Dermis blood vessel endothelial cell (primary cell): ENCODE data around the gene KCNK6. TPM values are rescaled to one million over a fixed set of nuclear protein-coding genes. Genes with fewer than 3 reads are reported as not detected.

Source experiments
- DNase-seq: peaks from one replicate; pipeline ENCODE4 v3.0.0; 2010
- total RNA-seq: library from RNA; depleted of rRNA; stranded (reverse); fragments of >200 nt; gene quantifications from 2 replicates; pipeline ENCODE4 v1.2.3, GENCODE V29; 2014

KCNK6 gene
- 8.7 and 10.2 TPM in 2 replicates for total RNA-seq

DNA sequence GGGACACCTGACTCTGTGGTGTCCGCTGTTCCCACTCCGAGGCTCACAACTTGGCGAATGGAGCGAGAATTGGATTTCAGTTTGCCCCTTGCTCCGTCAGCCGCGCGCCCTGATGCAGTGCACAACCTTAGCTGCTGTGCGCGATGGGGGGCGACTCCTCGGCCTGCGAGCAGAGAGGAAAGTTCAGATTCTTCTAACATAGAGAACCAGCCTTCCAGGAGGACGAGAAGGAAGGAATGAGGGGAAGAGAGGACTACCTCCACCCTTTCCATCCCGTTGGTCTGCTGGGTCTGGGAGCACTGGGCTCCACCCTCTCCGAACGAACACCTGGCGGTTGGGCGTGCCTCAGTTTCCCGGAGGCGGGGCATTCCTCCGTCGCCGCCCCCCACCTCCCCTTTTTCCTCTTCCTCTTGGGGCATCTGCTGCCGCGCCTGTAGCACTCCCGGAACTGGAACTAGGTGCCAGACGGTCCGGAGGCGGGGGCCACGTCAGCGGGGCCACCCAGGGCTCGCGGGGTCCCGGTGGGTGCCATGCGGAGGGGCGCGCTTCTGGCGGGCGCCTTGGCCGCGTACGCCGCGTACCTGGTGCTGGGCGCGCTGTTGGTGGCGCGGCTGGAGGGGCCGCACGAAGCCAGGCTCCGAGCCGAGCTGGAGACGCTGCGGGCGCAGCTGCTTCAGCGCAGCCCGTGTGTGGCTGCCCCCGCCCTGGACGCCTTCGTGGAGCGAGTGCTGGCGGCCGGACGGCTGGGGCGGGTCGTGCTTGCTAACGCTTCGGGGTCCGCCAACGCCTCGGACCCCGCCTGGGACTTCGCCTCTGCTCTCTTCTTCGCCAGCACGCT lies at the start of gene KCNK6:
TSS of gene KCNK6 (plus strand) at position 425 of the 838 bp plus-strand sequence. CDS start at position 531, 106 bp downstream.
- DNase-seq: peak; percentile 52

DNA sequence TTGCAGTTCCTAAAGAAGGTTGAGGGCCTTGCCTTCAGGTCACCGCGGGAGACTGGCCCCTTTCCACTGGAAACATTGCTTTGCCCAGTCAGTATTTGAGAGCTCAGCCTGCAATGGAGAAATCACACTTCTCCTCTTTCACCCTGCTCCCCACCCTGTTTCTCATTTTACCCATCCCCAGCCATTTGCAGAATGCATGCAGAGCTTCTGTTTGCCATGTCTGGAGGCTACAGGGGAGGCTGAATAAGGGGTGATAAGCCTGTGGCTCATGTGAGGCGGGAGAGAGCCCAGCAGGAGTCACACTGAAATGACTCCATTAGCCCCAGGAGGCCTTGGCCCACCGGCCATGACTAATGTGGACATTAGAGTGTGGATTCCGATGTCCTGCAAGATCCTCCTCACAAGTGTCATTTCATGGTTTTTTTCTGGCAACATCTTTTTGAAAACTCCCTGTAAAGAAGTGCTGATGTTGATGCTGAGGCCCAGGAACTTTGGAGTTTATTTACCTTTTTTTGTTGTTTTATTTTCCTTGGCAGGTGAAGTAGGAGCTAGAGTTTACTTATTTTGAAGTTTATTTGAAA lies 49.0 kb upstream of the KCNK6 start:
- no peak for DNase-seq

DNA sequence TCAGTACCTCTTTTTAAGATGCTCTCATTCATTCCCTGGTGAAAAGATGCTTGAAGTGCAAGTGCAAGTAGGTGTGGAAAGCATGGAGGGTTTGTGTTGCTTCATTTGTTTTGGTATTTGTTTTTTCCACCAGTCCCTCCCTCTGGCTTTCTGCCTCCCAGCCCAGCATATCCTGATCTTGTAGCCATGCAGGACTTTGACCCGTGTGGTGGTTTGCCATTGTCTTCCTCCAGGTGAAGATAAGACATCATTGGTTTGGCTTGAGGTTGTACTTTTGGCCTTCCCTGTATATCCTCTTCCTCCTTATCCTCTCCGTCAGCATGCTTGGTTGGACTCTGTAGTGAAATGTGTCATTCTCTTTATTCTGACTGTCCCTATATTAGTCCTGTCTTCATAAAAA lies 46.1 kb upstream of the KCNK6 start:
- no peak for DNase-seq

DNA sequence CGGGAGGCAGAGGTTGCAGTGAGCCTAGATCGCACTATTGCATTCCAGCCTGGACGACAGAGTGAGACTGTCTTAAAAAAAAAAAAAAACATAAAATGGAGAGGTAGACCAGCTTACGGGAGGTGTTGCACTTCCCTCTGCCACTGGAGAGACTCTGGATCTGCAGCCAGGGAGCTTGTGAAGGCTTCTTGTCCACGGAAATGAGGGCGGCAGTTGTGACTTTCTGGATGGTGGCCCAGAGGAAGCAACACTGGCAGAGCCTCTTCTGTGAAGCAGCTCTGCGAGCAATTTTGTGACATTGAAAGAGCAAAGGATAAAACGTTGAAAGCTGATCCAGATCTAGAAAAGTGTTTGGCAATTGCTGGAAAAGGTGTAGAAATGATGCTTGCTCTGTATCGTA lies 44.9 kb upstream of the KCNK6 start:
- DNase-seq: peak; percentile 34

DNA sequence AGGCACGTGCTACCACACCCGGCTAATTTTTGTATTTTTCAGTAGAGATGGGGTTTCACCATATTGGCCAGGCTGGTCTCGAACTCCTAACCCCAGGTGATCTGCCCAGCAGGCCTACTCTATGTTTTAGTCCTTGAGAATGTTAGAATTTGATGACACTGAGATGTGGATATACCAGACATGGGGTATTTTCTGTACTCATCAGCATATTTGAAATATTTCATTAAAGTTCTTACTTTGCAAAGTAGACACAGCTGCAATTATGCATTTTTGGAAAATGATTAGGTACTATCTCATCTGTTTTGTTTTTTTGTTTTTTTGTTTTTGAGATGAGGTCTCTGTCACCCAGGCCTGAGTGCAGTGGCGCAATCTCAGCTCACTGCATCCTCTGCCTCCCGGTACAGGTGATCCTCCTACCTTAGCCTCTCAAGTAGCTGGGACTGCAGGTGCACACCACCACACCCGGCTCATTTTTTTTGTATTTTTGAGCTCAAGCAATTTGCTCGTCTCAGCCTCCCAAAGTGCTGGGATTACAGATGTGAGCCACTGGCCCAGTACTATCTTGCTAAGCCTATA lies 42.6 kb upstream of the KCNK6 start:
- no peak for DNase-seq

DNA sequence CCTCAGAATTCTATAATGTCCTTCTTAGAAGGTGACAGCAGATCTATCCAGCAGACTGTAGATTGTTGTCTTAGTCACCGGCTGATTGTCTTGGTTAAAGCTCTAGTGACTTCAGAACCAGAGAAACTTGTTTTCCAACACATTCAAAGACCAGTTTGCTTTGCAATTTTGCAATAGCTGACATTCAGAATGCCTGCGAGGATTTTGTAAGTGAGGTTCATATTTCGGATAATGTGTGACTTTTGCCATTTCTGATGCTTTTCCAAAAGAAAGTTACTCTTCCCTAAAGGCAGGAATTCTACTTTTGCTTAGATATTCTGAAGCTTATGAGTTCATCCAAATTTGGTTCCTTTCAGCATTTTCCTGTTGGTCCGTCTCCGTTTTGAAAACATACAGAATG lies 42.1 kb upstream of the KCNK6 start:
- peak; percentile 38 for DNase-seq

DNA sequence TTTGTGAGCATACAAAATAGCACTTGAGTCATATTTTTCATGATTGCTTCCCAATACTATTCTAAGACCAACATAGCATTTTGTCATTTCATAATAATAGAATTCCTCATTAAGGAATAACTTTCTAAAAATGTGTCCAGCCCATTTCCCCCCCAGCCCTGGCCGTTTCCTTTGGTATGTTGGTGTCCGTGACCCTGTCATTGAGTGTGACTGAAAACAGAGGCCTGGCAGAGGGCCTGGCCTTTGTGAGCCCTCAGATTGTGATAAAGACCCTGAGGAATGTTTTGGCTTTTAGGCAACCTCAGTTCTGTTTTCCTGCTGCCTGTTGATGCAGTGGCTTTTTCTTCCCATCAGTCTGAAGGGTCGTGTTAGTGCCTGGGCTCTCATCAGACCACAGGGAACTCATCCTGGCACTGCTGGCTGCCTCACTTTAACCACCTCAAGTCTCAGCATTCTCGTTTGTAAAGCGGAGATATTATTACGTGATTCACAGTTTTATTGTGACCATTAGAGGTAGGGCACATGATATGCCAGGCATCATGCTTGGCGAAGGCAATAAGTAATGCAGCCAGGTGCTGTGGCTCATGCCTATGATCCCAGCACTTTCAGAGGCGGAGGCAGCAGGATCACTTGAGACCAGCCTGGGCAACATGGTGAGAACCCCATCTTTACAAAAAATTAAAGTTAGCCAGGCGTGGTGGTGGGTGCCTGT lies 41.5 kb upstream of the KCNK6 start:
- peak; percentile 86 for DNase-seq

DNA sequence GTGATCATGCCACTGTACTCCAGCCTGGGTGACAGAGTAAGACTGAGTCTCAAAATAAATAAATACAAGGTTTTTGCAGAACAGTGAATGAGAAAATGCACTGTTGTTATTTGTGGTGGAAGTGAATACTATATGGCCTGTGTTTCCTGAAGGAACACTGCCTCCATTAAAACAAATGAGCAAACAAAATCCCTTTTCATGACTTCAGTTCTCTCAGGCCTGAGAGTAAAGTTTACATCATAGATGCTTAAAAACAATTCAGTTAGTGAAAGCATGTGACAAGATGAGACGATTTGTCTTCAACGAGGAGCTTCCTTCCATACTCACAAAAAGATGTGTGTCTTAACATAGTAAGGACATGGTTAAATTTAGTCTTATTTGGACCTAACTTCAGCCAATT lies 40.9 kb upstream of the KCNK6 start:
- no peak for DNase-seq

DNA sequence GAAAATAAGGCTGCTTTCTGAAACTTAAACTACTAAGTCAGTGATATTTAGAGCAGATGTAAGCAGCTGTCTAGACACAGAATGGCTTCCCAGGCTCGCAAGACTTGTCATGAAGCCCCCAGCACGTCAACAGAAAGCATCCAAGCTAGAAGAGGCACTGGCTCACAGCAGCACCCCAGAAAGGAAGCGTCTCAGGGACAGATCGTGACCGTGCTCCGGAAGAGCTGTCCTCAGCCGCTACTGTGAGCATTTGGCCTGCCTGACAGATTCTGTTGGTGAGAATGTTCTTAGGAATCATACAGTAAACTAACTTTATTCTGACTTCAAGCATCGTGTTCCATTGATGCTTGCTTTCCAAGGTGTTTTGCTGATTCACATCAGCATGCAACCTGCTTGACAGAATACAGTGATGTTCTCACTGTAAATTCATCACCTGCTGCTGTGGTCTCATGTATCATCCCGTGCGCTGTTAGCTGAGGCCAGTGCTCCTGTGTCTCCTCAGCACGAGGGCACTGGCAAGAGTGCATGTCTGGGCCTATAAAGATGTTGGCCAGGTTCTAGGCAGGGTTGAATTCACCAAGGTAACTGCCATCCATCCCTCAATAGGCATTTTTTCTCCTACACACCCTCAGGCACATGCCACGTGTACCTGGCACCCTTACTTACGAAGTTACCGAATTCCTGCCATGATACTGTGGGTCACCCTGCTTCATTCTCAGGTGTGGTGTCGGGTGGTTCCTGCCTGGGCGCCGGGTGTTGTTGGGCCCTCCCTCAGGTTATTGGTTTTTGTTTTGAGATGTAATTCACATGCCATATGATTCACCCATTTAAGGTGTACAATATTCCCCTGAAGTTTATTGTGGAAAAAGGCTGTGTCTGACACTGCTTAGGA lies 39.4 kb upstream of the KCNK6 start:
- no peak for DNase-seq

DNA sequence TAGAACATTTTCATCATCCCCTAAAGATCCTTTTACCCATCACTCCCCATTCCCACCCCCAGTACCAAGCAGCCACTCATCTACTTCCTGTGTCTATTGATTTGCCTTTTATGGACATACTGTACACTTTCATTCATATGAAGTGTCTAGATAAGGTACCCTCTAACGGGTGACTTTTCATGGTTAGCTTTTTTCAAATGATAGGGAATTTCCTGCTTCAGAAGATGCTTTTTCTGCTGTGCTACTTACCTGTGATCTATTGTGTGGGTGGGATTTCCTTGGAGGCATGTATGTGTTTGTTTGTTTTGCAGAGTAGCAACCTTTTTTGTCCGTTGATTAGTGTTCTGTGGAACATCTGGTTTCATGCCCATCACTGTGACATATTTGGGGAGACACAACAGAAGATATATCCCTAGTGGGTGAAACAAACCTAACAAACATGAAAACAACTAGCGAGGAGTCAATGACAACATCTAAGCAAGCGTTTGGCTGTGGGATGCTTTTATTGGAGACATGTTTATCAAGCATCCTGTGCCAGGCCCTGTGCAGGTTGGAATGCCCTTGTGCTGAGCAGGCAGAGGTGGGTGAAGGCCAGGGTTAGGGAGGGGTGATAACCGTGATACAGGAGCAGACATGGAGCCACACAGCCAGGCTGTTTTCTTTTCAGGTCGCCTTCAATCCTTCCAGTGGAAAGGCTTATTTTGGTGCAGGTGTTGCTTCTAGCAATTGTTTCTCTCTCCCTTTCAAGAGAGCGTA lies 37.7 kb upstream of the KCNK6 start:
- DNase-seq: no peak

DNA sequence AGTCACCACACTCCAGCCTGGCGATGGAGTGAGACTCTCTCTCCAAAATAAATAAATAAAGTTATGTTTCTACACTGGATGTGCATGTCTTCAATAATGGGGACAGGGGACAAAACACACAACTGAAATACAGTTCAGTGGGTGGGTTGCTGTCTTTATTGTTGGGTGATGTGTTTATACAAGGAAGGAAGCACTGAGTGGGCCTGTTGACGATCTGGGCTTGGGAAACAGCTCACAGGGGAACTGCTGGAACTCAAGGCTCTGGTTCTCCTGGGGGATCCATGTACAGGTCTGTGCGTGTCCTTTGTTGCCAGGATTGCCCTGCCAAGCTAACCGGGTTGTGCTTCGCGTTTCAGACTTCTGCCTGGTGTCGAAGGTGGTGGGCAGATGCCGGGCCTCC lies 36.4 kb upstream of the KCNK6 start:
- no peak for DNase-seq

DNA sequence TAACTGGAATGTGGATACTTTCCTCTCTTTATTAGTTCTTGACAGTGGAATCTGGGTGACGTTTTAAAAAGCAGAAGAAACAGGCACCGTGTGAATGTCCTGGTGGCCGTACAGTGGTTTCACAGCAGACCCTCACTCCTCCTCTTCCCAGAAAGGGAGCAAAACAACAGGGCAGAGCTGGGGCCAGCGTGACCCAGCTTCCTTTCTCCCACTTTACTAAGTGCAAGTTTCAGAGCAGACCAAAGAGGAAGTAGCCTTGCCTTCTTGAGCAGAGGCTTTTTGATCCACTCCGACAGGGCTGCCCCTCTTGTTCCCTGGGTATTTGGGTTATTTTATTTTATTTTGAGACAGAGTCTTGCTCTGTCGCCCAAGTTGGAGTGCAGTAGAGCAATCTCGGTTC lies 35.2 kb upstream of the KCNK6 start:
- no peak for DNase-seq

DNA sequence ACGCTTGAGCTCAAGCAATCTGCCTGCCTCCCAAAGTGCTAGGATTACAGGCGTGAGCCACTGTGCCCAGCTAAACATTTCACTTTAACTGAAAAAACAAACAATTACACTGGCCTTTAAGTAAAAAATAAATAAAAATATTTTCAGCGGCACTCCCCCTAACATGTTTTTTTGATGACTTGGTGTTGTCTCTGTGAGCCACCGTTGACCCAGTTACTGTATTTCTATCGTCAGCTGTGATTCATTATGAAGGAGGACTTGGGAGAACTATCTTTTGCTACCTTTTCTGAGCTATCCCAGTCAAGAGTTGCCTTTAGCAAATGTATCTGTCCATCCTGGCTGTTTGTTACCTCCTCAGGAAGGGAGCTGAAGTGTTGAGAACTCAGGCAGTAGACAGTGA lies 34.1 kb upstream of the KCNK6 start:
- DNase-seq: no peak

DNA sequence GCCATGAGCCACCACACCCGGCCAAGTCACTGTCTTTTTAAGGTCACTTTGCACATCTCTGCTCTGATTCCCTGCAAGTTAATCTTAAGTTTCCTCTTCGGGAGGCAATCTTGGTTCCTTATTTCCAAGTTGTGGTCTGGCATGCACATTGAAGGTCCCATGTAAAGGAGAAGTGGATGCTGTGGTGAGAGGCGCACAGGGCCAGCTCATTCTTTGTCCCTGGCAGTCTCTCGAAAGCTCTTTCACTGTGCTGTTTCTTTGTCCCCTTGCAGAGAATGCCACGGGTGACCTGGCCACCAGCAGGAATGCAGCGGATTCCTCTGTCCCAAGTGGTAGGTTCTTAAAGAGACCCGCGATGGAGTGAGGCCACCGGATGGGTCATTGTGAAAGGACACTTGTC lies 32.0 kb upstream of the KCNK6 start:
- DNase-seq: no peak

DNA sequence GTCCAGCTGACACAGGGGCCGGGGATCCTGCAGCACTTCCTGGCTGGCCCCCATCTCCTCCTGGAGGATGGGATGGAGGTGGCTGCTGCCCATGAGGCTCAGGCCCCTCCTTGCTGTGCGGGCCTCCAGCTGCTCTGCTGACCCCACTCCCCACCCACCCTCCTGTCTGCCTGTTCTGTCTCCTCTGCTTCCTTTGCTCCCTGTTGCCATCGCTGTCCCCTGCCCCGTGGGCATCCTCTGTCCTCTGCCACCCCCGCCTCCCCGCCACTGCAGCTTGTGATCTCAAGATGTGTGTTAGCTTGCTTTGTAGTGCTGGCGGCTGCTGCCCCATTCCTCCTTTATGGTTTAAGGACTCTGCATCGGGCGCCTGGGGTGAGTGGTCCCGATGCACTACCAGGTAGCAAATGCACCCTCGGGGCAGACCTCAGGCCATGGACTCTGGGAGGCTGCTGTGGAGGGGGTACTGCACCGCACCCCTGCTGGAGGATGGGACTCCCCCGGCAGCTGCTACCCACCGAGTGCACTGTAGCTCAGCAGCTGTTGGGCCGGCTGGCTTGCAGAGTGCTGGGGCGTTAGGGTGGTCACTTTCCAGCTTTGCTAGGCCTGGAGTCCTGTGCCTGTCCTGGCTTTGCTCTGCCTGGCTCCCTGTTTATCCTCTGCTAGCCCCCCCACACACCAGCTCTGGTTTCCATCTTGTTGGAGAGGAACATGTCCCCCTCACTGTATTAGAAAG lies 31.4 kb upstream of the KCNK6 start:
- DNase-seq: no peak

DNA sequence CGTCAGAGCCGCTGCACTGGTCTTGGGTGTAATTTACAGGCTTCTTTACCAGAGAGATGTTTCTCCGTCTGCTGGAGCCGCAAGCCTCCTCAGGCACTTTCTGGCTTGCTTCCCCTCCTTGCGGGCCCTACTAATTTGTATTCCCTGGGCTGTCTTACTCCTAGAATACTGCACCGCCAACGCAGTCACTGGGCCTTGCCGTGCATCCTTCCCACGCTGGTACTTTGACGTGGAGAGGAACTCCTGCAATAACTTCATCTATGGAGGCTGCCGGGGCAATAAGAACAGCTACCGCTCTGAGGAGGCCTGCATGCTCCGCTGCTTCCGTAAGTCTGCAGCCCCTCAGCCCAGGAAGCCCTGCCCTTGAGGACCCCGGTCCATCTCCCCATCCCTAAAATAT lies 29.7 kb upstream of the KCNK6 start:
- DNase-seq: no peak

DNA sequence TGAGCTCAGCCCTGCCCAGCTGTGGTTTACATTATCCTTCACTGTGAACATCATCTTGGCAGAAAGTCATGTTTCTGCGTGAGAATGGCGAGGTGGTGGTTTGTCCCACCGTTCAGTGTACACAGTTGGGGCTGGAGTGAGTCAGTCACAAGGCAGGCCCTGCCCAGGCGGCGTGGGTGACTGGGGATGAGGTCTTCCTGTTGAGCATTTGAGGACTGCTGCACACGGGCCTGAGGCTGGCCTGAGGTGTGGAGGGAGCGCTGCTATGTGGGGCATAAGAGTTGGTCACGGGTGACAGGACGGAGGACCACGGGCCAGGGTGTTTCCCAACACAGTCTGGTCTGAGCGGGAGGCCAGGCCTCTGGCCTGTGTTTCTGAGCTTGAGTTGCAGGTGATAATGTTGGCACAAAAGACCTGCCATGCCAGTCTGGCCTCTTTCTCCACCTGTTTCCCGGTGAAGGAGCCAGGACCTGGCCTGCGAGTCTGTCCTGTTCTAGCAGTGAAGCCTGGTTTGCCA lies 29.0 kb upstream of the KCNK6 start:
- DNase-seq: peak; percentile 28

DNA sequence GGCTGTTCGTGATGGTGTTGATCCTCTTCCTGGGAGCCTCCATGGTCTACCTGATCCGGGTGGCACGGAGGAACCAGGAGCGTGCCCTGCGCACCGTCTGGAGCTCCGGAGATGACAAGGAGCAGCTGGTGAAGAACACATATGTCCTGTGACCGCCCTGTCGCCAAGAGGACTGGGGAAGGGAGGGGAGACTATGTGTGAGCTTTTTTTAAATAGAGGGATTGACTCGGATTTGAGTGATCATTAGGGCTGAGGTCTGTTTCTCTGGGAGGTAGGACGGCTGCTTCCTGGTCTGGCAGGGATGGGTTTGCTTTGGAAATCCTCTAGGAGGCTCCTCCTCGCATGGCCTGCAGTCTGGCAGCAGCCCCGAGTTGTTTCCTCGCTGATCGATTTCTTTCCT lies 27.8 kb upstream of the KCNK6 start:
- no peak for DNase-seq

DNA sequence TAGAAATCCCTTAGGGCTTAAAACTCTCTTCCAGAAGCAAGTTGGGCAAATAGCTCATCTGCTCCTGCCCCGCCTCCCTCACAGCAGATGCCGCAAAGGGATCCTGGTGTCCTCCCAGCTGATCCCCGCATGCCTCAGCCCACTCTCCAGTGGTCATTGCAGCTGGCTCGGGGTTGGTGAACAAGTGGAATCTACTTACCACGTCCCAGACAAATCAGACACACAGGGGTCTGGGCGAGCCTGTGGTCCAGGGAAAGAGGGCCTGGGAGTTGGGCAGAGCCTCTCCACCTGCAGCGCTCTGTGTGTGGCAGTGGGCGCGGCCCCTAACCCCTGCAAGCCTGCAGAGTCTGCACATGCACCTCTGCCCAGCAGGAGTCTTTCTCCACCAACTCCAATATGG lies 26.4 kb upstream of the KCNK6 start:
- DNase-seq: no peak

DNA sequence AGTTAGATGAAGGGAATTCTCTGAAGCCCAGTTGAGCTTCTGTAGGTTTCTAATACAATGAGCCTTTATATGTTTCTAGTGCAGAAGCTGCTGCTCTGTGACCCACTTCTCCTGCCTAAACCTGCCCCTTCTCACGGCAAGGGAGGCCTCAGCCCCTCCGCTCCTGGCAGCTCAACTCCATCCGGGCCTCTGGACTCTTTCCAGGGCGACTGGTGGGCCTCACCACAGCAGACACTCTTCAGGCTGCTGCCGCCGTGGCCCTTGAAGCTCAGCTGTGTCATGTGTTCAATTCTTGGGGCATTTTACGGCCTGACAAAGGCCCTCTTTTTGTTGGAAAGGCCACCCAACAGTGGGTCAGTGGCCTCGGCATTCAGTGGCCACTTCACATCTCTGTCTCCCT lies 25.6 kb upstream of the KCNK6 start:
- DNase-seq: no peak
